NCI-H1105 treated with DMSO at 0.1 percent for 48 hours (cell line): ENCODE results near the gene MT1HL1.
"Not testable (repeated sequence)": the region's sequence is repeated elsewhere in the genome, so short reads cannot be mapped to it uniquely, and the experiment has no call there.

Source experiments
- DNase-seq: peaks from one replicate; lab custom pipeline; 2025; lab: John Stamatoyannopoulos, UW

The MT1HL1 gene

DNA sequence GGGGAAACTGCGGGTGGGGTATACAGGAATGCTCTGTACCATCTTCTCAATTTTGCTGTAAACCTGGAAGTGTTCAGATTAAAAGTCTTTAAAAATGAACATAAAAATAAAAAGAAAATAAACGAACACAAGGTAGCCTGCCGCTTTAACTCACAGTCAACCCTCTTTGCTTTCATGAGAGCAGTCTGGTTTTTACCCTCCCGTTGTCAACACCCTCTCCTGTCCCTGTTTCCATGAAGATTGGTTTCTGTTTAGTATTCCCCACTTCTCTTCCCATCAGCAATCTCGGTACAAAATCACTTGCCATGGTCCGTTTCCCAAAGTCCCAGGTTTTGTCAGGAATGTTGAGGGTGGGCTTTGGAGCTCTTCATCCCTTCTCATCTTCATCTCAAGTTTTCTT lies 28.8 kb downstream of the MT1HL1 start:
- DNase-seq = no peak

DNA sequence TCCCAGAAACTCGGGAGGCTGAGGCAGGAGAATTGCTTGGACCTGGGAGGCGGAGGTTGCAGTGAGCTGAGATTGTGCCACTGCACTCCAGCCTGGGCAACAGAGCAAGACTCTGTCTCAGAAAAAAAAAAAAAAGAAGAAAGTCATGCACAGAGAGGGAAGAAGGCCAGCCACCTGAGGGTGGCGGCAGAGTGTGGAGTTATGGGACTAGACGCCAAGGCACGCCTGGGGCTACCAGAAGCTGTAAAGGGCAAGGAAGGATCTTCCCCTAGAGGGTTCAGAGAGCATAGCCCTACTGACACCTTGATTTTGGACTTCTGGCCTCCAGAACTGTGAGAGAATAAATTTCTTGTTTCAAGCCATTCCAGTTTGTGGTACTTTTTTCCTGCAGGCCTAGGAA lies 30.2 kb downstream of the MT1HL1 start:
- not testable (repeated sequence) for DNase-seq

DNA sequence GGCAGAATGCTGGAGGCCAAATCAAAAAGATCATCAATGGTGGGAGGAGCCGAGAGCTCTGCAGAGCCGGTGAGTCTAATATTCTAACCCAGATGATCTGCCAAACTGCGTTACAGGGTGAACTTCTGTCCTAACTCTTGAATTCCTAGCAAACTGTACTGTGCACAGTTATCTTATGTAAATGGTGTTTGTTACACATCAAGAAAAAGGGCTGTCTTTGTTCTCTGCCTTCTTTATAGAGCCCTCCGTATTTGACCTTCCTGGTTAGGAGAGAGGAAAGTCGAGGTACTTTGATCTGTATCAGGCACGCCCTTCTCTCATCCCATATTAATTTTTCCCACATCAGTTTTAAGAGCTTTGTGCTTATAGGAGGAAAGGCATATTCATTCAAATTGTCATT lies 37.6 kb downstream of the MT1HL1 start:
- DNase-seq = no peak

DNA sequence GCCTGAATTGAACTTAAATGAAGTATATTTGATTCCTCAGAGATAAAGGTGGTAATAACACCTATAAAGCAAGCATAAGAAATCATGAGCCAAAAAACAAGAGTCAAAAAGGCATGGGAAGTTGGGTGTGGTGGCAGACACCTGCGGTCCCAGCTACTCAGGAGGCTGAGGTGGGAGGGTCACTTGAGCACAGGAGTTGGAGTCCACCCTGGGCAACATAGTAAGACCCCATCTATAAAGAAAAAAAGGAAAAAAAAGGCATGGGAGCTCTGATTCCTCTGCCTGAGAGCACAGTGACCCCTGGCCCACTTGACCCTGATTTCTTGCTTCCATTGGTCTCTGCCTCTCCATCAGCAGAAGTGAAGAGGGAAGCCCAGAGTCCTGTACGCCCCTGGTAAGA lies 40.3 kb downstream of the MT1HL1 start:
- DNase-seq = no peak

DNA sequence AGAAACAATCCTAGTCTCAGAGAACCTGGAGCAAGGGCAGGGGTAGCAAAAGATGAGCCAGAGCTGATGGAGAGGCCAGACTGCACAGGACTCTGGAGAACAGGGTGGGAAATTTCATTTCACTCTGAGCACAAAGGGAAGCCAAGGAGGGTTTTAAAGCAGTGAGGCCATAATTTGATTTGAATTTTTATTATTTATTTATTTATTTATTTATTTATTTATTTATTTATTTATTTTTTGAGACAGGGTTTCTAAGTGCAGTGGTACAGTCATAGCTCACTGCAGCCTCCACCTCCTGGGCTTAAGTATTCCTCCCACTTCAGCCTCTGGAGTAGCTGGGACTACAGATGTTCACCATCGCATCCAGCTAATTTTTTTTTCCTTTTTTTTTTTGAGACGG lies 45.1 kb downstream of the MT1HL1 start:
- DNase-seq = no peak

DNA sequence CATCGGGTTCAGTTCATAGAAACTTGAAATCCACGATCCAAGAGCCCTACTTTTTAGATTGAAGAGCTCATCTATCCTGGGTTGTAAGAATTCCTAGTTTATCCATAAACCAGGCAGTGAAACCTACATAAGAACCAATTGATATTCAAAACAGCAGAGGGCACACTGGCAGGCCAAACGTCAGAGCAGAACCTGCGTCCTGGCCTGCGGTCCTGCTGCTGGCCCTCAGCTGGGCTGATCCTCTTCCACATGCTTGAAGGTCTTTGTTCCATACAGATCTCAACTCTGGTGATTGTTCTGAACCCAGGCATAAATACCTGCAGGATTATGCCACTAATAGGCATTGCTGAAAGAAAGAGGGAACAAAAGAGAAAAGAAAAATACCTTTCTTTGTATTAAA lies 47.0 kb downstream of the MT1HL1 start:
- no peak for DNase-seq
